ENCODE data around the gene BIRC7.

BIRC7 gene

GRCh38 chr20:63268256-63268655, 32.6 kb downstream of the BIRC7 start:
- TF ChIP-seq ZFX (IDR thresholded peaks at IDR 0.05), result no peak
- no peak for TF ChIP-seq CTCF (conservative IDR thresholded peaks at IDR 0.05)
- H3K27ac ChIP-seq, result no peak overlapping the region

- H3K27ac ChIP-seq, result no peak overlapping the region
- TF ChIP-seq CTCF (conservative IDR thresholded peaks at IDR 0.05), result no peak
- no peak for TF ChIP-seq ZFX (IDR thresholded peaks at IDR 0.05)
Observed at GRCh38 chr20:63268671-63269439, 33.1 kb downstream of the BIRC7 start.

- TF ChIP-seq ZFX (IDR thresholded peaks at IDR 0.05) (no peak), CTCF (conservative IDR thresholded peaks at IDR 0.05) (no peak)
- H3K27ac ChIP-seq, result no peak overlapping the region
Observed at GRCh38 chr20:63269724-63270123, 34.0 kb downstream of the BIRC7 start.

GRCh38 chr20:63270606-63271325, 35.1 kb downstream of the BIRC7 start:
- no peak overlapping the region for H3K27ac ChIP-seq
- no peak for TF ChIP-seq CTCF (conservative IDR thresholded peaks at IDR 0.05)
- TF ChIP-seq ZFX (IDR thresholded peaks at IDR 0.05), result no peak

GRCh38 chr20:63272105-63273058, 36.7 kb downstream of the BIRC7 start, which contains the start of gene ARFGAP1:
ARFGAP1 (plus strand) TSS chr20:63272813; CDS start chr20:63275581, 2,768 bp downstream.
- TF ChIP-seq ZFX (IDR thresholded peaks at IDR 0.05) (peak; percentile 70; the same call in 1 of the 2 replicates), CTCF (conservative IDR thresholded peaks at IDR 0.05) (no peak)
- H3K27ac ChIP-seq, result peak within 1 kb of the TSS; percentile 86

- TF ChIP-seq CTCF (conservative IDR thresholded peaks at IDR 0.05) (no peak), ZFX (IDR thresholded peaks at IDR 0.05) (peak; percentile 18; the same call in 1 of the 2 replicates)
- peak overlapping the region; percentile 86 for H3K27ac ChIP-seq
Observed at GRCh38 chr20:63273059-63273579, 37.4 kb downstream of the BIRC7 start.
